K562 (cell line): ENCODE data around the gene KRT77. TPM values are rescaled to one million over a fixed set of nuclear protein-coding genes. Genes with fewer than 3 reads are reported as not detected.

Experiments used
- ATAC-seq: fragments of 200-7000 bp; cut with Tn5 transposase; 3 replicates; pipeline ENCODE4 v1.9.1; 2020; ENCODE audit warnings: moderate library complexity
- BruUV-seq: library from RNA; stranded (reverse); fragments of 400-500 nt; replicated peaks from 2 replicates; lab custom pipeline; 2021; lab: Mats Ljungman, UMichigan
- CTCF ChIA-PET: fragments of 300-600 bp; formaldehyde crosslinking; extraction: SDS; loops from one replicate; lab custom pipeline; 2021; ENCODE audit warnings: low intra/inter-chr PET ratio; lab: Yijun Ruan, JAX
- POLR2A ChIA-PET: fragments of 300-600, 350-650 bp; sonication (Branson Sonifier 250); formaldehyde crosslinking; extraction: SDS; loops from one replicate; lab custom pipeline; 2021; ENCODE audit warnings: antibody characterized with exemption, inconsistent platforms; lab: Yijun Ruan, JAX
- DNase-seq, 4 experiments: peaks; one replicate each; pipeline versions ENCODE4 v3.0.0 to v3.0.0-alpha.2; 2011 to 2018; ENCODE audit warnings: low spot score in 3 of 4, mixed read lengths in 3 of 4; ENCODE audit errors: extremely low read depth in 1 of 4
- FAIRE-seq: peaks from 2 replicates; lab custom pipeline; 2011; peaks lifted over from hg19 to GRCh38; lab: Jason Lieb, UNC
- H2AFZ ChIP-seq: 2 replicates; pipeline ENCODE4 v1.6.0; 2011; ENCODE audit warnings: low read depth, low read length, control low read depth, inconsistent platforms
- H3K27ac ChIP-seq: fragments of 200-600 bp; 3 replicates; pipeline ENCODE4 v1.8.0; 2011; ENCODE audit warnings: low read depth, mild to moderate bottlenecking, control low read depth, inconsistent platforms, low read length, moderate library complexity, mixed read lengths; ENCODE audit errors: extremely low read depth
- H3K27me3 ChIP-seq, 2 experiments: fragments of 300-600 bp in 1 of 2; 2 replicates in 1 of 2; 3 replicates in 1 of 2; pipeline versions ENCODE4 v1.6.0 to v1.8.0; 2011; ENCODE audit warnings: inconsistent platforms in 2 of 2, low read length in 2 of 2, mild to moderate bottlenecking in 1 of 2, mixed read lengths in 1 of 2, moderate library complexity in 1 of 2; ENCODE audit not compliant: control insufficient read depth in 2 of 2, insufficient read depth in 2 of 2
- H3K36me3 ChIP-seq: fragments of 300-600 bp; 3 replicates; pipeline ENCODE4 v1.8.0; 2011; ENCODE audit warnings: mild to moderate bottlenecking, low read length, inconsistent platforms; ENCODE audit not compliant: control insufficient read depth, insufficient read depth
- H3K4me1 ChIP-seq, 2 experiments: fragments of 200-600 bp in 1 of 2; replicated peaks in 1 of 2; 2 replicates in 1 of 2; 3 replicates in 1 of 2; pipeline versions ENCODE4 v1.5.1 to v1.8.0; 2011; ENCODE audit warnings: inconsistent platforms in 2 of 2, low read length in 2 of 2, mild to moderate bottlenecking in 1 of 2, mixed read lengths in 1 of 2, moderate library complexity in 1 of 2; ENCODE audit not compliant: control insufficient read depth in 2 of 2, insufficient read depth in 2 of 2
- H3K4me2 ChIP-seq: 2 replicates; pipeline ENCODE4 v1.6.1; 2011; ENCODE audit warnings: low read length, control low read depth, inconsistent platforms, mixed read lengths; ENCODE audit not compliant: insufficient read depth
- H3K4me3 ChIP-seq: fragments of 200-600 bp; sonication (generic), shearing (Covaris generic); 2 replicates; pipeline ENCODE4 v1.5.1; 2016; ENCODE audit warnings: control low read depth, inconsistent platforms
- H3K79me2 ChIP-seq: fragments of 200-600 bp; 3 replicates; pipeline ENCODE4 v1.8.0; 2011; ENCODE audit warnings: low read length, inconsistent platforms; ENCODE audit not compliant: control insufficient read depth, insufficient read depth
- H3K9ac ChIP-seq, 2 experiments: 2 replicates each; pipeline versions ENCODE4 v1.6.0 to v1.6.1; 2011; ENCODE audit warnings: low read depth in 2 of 2, low read length in 2 of 2, control low read depth in 1 of 2, inconsistent platforms in 1 of 2, mild to moderate bottlenecking in 1 of 2, mixed read lengths in 1 of 2; ENCODE audit not compliant: insufficient read depth in 1 of 2
- H3K9me1 ChIP-seq: one replicate; pipeline ENCODE4 v1.6.0; 2011; ENCODE audit warnings: inconsistent platforms, mild to moderate bottlenecking, low read length, moderate library complexity; ENCODE audit not compliant: control insufficient read depth, insufficient read depth
- H3K9me3 ChIP-seq: replicated peaks from 2 replicates; pipeline ENCODE4 v1.5.1; 2011; ENCODE audit warnings: low read depth, low read length, inconsistent platforms; ENCODE audit not compliant: control insufficient read depth, insufficient read depth
- H4K20me1 ChIP-seq: replicated peaks from 2 replicates; pipeline ENCODE4 v1.6.1; 2011; ENCODE audit warnings: low read length, inconsistent platforms, mixed read lengths; ENCODE audit not compliant: control insufficient read depth, insufficient read depth
- ERF ChIP-seq: fragments of 450-650 bp; formaldehyde crosslinking; IDR thresholded peaks from 2 replicates; pipeline ENCODE4 v1.4.0; 2020; ENCODE audit warnings: mild to moderate bottlenecking, mixed read lengths
- SOX6 ChIP-seq: fragments of 450-650 bp; IDR thresholded peaks from 2 replicates; pipeline ENCODE4 v1.6.1; 2014; ENCODE audit warnings: mild to moderate bottlenecking
- WGBS: fragments of 100-300 bp; shearing (Covaris generic); methylation state at CpG from one replicate; pipeline ENCODE4 v1.1.6; 2016; ENCODE audit warnings: low coverage, mixed read lengths; ENCODE audit not compliant: insufficient coverage; ENCODE audit errors: missing lambda C conversion rate; 5-methylcytosine and 5-hydroxymethylcytosine counted together
- in situ Hi-C: fragments of 300-500 bp; cut with MboI; formaldehyde crosslinking; loops from 4 replicates; pipeline ENCODE4 v1.15.0; 2018; ENCODE audit warnings: inconsistent platforms, mixed read lengths
- intact Hi-C: fragments of 100-400 bp; cut with micrococcal nuclease; formaldehyde crosslinking; loops from 2 replicates; pipeline ENCODE4 v1.14.2; 2022
- polyA plus RNA-seq, 8 experiments: library from polyadenylated mRNA; depleted of rRNA in 4 of 8; stranded (reverse) in 5 of 8; unstranded in 3 of 8; fragments of >200 nt; fragmentation: Nextera tagmentation in 2 of 8; fragmentation: Illumina TruSeq in 1 of 8; extraction: Ambion mirVana in 2 of 8; extraction: Trizol in 1 of 8; gene quantifications; 2 replicates each; pipeline versions ENCODE4 v1.2.1 to v1.2.3, GENCODE V29; 2011 to 2014; ENCODE audit warnings: inconsistent platforms in 1 of 8, missing spikeins in 1 of 8
- total RNA-seq, 7 experiments: library from RNA; depleted of rRNA in 6 of 7; stranded (reverse); fragments of >200 nt in 6 of 7; fragmentation: Illumina TruSeq in 2 of 7; extraction: Trizol in 2 of 7; gene quantifications; 2 replicates each; pipeline versions ENCODE4 v1.2.1 to v1.2.3, GENCODE V29; 2011 to 2021; ENCODE audit warnings: low replicate concordance in 1 of 7
- TF ChIP-seq, protein P1 (sequence below): sonication (generic); formaldehyde crosslinking; IDR thresholded peaks from 2 replicates; pipeline ENCODE4 v1.8.0; 2022; ENCODE audit warnings: missing genetic modification reagents, mild to moderate bottlenecking, borderline replicate concordance
- TF ChIP-seq, protein P2 (sequence below): fragments of 250-450 bp; sonication (Bioruptor Pico); IDR thresholded peaks from 2 replicates; pipeline ENCODE4 v1.8.0; 2022; ENCODE audit warnings: inconsistent platforms, mild to moderate bottlenecking, moderate library complexity, borderline replicate concordance

The KRT77 gene
- total and polyA plus RNA-seq, 9 of the 15 experiments (the other 6 are each of a cell fraction or from before 2014, with no cell fraction given): not detected

DNA sequence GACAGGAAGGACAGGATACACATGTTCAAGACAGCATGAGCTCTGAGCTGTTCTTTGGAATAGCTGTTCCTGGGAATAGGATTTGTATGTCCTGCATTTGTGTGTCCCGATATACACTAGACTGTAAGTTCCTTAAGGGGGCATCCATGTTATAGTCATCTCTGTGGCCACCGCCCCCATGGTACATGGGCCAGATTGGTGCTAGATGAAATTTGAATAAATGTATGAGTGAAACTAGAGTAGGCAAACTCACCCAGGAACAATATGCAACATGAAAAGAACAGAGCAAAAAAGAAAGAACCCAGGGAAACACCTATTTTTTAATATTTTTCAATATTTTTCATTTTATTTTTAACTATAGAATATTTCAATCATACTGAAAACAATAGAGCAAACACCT, 25.1 kb upstream of the KRT77 start:
- intact Hi-C loops: no loop called here
- peak; percentile 35 for FAIRE-seq
- Histone ChIP-seq H3K27ac (no peak overlapping the region), H3K4me1 (no peaks in the 10 kb centered on the region), H3K27me3 (peaks cover 31 to 63% of the 10 kb centered on the region in 2 experiments), H3K9me1 (no peaks in the 10 kb centered on the region), H3K9ac (no peak overlapping the region), H3K9me3 (no peaks in the 10 kb centered on the region), H2AFZ (no peak overlapping the region), H3K4me3 (no peak overlapping the region), H3K4me2 (no peak overlapping the region), H4K20me1 (0 out of 2 replicates have a peak, but pooled peaks cover 5% of the 10 kb centered on the region), H3K36me3 (no peaks in the 10 kb centered on the region), H3K79me2 (no peaks in the 10 kb centered on the region)
- in situ Hi-C loops: no loop called here
- no peak for DNase-seq
- 0% methylated on average over 2 of the region's 2 CpGs for WGBS
- BruUV-seq: no TSS peak
- ChIA-PET POLR2A (no interaction called here), CTCF (interaction anchor here (0.7 kb wide), 1 partner anchor 30 kb away, joined by 3 read pairs; no protein-coding TSS in a partner anchor)
- ATAC-seq: no peak
- TF ChIP-seq, protein P1, sequence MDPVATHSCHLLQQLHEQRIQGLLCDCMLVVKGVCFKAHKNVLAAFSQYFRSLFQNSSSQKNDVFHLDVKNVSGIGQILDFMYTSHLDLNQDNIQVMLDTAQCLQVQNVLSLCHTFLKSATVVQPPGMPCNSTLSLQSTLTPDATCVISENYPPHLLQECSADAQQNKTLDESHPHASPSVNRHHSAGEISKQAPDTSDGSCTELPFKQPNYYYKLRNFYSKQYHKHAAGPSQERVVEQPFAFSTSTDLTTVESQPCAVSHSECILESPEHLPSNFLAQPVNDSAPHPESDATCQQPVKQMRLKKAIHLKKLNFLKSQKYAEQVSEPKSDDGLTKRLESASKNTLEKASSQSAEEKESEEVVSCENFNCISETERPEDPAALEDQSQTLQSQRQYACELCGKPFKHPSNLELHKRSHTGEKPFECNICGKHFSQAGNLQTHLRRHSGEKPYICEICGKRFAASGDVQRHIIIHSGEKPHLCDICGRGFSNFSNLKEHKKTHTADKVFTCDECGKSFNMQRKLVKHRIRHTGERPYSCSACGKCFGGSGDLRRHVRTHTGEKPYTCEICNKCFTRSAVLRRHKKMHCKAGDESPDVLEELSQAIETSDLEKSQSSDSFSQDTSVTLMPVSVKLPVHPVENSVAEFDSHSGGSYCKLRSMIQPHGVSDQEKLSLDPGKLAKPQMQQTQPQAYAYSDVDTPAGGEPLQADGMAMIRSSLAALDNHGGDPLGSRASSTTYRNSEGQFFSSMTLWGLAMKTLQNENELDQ (CRISPR knock-in tag): no peak
- TF ChIP-seq ERF (CRISPR knock-in tag) (no peak), SOX6 (no peak)
- TF ChIP-seq, protein P2, sequence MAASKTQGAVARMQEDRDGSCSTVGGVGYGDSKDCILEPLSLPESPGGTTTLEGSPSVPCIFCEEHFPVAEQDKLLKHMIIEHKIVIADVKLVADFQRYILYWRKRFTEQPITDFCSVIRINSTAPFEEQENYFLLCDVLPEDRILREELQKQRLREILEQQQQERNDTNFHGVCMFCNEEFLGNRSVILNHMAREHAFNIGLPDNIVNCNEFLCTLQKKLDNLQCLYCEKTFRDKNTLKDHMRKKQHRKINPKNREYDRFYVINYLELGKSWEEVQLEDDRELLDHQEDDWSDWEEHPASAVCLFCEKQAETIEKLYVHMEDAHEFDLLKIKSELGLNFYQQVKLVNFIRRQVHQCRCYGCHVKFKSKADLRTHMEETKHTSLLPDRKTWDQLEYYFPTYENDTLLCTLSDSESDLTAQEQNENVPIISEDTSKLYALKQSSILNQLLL: no peak
